ENCODE data around the gene TRMT13.
"Not testable (repeated sequence)": the region's sequence is repeated elsewhere in the genome, so short reads cannot be mapped to it uniquely, and the experiment has no call there.

TRMT13 gene

DNA sequence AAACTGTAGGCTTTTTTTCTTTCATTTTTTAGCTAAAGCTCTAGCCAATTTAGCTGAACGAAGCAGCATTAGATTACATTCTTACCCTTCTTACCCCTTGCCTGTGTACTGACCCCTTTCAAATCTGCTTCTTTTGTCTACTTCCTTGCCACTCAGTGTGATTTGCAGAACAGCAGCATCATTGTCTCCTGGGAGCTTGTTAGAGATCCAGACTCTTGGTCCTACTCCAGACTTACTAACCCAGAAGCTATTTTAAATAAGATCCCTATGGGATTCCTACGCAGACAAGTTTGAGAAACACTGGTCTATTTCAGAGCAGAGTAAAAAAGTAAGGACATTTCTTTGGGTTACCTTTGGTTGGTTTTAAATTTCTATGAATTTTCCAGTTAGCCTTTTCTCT is 31.3 kb downstream of the TRMT13 start:
- no peak for DNase-seq

DNA sequence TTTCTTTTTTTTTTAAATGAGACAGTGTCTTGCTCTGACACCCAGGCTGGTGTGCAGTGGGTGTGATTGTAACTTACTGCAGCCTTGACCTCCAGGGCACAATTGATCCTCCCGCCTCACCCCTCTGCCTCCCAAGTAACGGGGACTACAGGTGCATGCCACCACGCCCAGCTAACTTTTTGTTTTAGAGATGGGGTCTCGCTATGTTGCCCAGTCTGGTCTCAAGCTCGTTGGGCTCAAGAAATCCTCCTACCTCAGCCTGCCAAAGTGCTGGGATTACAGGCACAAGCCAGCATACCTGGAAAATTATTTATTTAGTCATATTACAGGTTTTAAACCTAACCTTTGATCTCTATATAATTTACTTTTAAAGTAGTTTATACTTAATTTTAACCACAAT is 31.7 kb downstream of the TRMT13 start:
- no peak for DNase-seq

DNA sequence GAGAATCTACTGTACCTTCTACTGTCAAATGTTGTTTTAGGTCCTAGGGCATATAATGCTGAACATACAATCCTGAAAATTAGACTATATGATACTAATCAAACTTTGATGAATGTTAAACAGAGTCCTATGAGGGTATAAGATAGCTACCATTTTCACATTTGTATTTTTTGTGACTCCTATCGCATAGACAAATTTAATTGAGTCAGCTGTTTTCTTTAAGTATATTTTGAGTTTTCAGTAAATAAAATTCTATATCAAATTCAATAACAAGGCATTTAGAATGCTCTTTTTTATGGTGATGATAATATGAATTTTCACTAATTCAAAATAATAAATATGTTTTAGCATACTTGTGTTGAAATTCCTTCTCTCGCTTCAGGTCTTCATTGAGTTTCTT is 35.1 kb downstream of the TRMT13 start:
- DNase-seq, result no peak

DNA sequence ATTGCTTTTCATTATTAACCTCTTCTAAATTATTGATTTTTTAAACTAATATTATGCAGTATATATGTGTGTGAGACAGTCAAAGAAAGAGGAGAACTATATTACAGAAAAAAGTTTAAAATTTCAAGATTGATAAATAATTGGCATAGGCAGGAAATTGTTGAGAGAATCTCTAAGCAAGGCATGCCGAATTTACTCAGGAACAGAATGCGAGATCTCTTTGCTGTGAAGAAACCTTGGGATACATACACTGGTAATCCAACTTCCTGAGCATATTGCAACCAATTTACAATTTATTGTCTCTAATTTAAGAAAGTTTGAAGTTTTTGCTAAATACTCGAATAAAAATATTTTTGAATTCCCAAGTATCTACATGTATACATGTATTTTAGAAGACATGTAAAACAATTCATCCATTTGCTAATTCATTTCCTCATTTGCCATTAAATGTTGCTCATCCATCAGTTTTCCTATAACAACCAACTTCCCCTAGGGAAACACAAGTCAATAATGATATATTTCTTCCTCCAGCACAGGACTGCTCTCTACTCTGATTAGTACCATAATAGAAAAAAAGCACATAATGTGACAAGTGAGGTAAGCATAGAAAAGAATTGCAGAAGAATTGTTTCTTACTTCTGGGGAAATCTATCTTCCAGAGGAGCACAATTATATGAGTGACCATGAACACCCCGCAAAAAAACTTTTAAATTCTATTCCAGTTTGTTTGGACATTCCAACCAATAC is 44.5 kb downstream of the TRMT13 start:
- DNase-seq, result no peak

DNA sequence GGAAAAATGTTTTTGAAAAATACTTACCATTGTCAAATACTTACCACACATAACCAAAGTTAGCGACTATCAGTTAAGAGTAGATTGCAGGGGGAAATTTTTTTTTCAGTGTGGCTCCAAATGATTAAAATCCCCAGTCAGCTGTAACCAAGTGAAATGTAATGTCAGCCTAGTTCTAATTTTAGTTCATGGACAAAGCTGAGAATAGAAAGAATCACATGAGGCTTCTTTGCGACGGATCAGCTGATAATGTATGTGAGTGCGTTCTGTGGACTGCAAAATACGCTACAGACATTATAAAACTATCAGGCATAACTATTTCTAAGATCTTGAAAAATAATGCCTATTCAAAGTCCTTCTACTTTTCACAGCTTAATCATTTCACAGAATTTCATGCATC is 45.1 kb downstream of the TRMT13 start, which contains the start of gene LRRC39:
Gene LRRC39 (minus strand): TSS at position 166 of the 400 bp plus-strand sequence. CDS start 9,740 bp downstream, outside the sequence.
- DNase-seq, result no peak

DNA sequence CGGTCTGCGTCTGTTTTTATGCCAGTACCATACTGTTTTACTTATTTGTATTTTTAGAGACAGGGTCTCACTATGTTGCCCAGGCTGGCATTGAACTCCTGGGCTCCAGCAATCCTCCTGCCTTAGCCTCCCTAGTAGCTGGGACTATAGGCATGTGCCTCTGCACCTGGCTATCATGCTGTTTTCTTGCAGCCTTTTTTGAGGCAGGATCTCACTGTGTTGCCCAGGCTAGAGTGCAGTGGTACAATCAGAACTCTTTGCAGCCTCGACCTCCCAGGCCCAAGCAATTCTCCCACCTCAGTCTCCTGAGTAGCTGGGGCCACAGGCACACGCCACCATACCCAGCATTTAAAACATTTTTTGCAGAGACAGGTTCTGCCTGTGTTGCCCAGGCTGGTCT is 50.4 kb downstream of the TRMT13 start:
- DNase-seq, result no peak

DNA sequence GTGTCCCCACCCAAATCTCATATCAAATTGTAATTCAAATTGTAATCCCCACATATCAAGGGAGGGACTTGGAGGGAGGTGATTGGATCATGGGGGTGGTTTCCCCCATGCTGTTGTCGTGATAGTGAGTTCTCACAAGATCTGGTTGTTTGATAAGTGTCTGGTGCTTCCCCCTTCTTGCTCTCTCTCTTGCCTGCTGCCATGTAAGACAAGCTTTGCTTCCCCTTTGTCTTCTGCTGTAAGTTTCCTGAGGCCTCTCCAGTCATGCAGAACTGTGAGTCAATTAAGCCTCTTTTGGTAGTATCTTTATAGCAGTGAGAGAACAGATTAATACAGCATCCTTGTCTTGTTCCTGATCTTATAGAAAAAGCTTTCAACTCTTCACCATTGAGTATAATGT is 51.6 kb downstream of the TRMT13 start:
- DNase-seq, result no peak

DNA sequence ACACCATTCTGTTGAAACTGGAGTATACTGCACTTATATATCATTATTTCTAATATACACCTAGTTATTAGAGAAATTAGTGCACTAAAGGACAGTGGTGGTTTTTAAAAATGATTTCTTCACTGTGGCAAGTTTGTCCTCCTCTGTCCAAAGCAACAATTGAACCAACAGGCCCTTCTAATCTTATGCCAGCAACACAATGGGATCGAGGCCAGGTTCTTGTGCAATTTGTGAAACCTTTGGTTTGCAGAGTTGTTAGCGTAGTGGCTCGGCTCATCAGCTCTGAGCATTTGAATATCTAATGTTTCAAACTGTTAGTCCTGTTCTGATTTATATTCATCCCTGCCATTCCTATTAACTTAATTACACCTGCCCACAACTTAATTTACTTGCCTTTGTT is 54.9 kb downstream of the TRMT13 start:
- no peak for DNase-seq

DNA sequence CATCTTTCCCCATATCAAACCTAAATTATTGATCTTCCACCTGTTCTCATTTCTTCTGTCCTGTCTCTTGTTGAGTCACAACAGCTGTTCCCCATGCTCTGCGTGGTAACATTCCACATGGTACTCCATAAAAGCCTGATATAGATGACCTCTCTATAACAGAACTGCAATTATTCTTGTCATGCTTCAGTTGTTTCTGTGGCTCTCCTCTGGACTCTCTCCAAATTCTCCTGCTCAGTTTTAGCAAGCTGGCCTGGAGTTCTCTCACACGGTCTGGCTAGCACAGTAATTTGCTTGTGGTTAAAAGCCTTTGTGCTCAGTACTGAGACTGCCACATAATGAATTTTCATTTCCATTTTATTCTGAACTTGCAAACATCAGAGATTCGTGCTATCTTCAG is 55.7 kb downstream of the TRMT13 start:
- DNase-seq, result no peak

DNA sequence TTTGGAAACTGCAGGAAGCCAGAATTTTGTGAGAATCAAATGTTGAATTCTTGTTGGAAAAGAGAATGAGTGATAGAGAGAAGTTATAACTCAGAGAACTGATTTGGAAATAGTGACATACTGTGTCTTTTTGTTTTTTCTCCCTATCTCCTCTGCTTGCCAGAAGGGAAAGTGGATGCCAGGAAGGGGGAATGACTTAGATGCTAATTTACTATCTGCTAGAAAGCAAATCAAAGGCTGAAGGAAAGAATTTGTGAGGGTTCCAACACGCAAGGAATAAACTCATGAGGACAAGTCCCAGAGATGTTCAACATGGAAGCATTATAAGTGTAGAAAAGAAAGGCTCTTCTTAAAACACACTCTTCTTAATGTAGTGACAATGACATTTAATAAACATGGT is 65.6 kb downstream of the TRMT13 start:
- no peak for DNase-seq

DNA sequence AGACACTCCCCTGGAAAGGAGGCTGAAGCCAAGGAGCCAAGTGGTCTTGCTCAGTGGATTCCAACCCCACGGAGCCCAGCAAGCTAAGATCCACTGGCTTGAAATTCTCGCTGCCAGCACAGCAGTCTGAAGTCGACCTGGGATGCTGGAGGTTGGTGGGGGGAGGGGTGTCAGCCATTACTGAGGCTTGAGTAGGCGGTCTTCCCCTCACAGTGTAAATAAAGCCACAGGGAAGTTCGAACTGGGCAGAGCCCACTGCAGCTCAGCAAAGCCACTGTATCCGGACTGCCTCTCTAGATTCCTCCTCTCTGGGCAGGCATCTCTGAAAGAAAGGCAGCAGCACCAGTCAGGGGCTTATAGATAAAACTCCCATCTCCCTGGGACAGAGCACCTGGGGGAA is 67.1 kb downstream of the TRMT13 start:
- DNase-seq, result not testable (repeated sequence)
